Non-pigmented ciliary epithelial cell (primary cell): ENCODE data around the gene SRBD1.

Source experiments
- DNase-seq: peaks from one replicate; pipeline ENCODE4 v3.0.0-alpha.2; 2010; ENCODE audit warnings: low read depth

Gene SRBD1

DNA sequence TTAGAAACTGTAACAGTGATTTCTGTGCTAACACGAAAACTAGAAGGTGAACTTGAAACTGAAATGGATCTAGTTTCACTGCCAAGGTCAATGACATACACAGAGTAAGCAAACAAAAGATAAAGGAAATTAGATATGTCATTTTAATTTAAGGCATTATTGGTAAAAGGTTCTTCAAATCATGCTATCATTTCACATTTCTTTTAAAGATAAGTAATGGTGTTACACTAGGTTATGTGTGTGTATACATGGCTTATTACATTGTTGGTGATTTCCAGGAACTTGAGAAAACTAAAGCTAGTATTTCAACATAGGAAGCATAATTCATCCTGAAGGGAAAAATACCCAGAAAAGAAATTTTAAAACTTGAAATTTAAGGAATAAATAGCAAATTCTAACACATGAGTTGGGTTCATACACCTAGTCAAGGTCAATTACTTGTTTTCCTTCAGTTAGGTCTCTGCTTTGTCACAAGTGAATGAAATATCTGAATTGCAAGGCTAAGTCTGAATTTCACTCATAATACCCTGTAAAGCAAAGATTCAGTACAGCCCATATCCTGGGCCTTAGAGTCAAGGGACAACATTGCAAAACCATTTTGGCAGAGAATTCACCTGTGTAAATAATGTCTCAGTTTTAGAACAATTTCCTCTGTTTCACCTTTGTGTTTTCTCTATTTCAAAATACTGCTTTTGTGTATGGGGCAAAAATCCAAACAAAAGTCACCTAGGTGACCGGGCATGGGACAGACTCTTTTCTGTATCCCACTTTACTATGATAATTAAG, 141.6 kb downstream of the SRBD1 start:
- DNase-seq: no peak

DNA sequence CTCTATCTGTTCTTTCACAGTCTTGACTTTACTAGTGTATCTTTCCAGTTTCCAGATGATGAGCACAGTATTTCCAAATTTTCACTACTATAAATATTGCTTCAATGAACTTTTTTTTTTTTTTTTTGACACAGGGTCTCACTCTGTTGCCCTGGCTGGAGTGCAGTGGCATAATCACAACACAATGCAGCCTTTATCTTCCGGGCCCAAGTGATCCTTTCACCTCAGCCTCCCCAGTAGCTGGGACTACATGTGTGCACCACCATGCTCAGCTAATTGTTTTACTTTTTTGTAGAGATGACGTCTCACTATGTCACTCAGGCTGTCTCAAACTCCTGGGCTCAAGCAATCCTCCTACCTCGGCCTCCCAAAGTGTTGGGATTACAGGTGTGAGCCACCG, 142.8 kb downstream of the SRBD1 start:
- no peak for DNase-seq

DNA sequence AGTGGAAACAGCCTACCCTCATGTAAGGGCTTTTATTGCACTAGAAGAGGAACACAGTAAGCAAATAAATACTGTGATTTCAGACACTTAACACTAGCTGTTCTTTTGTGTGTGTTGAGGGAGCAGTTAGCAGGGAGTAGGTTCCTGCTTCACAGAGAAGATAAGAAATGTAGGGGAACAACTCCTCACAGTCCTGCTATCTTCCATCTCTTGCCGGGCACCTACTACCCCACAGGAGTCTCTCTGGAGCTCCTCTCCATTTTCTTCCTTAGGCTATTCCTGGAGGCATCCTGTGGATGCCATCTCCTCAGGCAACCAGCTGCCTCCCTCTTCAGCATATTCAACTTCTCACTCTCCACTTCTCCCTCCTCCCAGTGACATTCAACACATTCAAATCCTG, 145.0 kb downstream of the SRBD1 start:
- no peak for DNase-seq

DNA sequence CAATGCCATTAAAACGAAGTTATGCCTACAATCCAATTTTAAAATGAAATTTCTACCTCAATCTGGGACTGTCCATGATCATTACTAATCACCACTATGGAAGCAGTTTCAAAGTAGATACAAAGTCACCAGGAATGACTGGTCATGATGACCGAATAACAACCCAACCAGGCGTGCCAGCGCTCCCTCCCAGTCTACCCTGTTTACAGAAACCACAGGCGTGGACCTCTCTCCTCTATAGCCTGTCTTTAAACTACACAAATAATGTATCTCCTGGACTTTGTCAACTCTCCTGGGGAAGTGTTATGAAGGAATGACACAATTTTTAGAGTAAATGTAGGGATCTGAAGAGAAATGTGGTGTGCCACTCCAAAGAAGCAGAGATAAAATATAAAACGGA, 150.2 kb downstream of the SRBD1 start:
- DNase-seq: no peak

DNA sequence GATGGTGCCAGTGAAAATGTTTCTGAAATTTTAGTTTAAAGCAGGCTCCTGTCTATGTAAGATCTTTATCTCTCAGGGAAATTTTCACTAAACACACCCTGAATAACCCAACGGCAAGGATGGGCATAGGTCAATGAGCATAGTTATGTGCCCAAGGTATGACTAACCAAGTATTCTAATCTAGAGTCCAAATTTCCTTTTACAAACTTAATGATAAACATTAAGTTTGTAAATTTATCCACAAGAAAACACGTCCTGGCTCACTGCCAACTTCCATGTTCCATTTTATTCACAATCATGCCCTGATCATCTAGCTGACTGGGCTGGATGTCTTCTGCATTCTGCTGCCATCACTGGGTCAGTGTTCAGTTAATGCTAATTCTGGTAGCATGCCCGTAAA, 151.2 kb downstream of the SRBD1 start:
- no peak for DNase-seq

DNA sequence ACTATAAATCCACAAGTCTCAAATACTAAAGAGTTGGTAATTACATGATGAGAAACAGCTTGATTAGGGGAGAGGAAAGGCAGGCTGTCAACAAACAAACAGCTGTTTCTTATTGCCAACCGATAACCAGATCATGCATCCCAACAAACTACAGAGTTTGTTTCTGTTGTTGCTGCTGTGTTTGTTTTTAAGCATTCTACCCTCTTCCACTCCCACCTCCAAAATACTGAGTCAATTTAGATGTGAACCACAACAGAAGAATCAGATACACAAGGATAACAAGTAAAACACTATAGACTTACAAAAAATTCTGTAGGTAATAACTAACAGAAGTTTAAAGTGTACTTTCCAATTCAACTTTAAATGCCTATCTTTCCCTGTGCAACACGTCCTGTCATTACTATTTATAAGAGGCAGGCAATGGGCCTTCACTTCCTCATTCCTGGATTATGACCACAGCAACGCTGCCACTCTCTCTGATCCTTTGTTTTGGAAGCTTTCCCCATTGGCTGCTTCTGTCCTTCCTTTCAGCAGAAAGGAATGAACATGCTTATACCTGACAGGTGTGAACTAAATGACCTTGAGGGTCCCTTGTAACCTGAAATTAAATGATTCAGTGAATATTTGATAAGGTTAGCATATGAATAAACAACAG, 152.0 kb downstream of the SRBD1 start:
- DNase-seq: peak; percentile 19

DNA sequence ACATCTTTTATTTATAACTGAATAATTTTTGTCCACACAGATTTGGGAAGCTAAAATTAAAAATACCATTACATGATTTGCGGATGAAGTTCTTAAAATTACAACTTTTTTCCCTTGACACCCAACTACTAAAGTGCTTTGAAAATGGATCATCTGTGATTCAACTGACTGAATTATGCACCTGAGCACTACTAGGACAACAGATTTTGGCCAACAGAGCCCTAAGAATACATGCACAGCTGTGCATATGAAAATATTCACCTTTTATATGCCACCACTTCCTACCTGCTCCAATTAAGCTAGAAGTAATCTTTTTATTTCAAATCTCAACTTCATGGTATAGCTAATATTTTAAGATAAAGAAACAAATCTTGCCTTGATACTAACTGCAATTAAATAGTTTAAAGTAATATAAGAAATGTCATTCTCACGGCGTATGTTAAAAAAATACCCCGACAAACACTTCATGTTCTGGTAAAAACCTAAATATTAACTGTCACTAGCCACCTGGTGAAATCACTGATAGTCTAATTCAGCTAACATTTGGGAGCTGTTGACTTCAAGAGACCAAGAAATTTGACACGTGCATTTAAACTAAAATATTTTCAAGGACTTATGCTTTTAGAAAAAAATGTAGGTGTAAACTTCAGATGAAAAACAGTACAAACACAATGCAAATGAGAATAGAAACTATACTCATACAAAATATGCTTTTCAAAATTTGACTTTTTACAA, 153.7 kb downstream of the SRBD1 start:
- no peak for DNase-seq

DNA sequence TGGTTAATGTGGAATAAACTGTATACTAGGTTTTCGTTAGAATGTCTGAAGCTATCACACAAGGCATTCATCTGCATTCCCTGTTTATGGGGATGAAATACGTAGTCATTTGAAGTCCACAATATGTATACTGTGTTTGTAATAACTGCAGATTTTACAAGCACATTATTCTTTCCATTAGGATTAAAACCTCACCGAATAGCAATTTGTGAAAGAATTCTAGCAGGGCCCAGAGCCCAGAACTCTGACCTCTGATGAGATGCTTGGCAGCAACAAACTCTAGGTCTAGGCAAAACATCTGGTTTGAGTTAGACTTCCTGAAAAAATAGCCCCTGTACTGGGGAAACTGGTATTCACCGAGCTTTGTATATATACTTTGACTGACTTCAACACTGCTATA, 158.2 kb downstream of the SRBD1 start:
- DNase-seq: peak; percentile 66

DNA sequence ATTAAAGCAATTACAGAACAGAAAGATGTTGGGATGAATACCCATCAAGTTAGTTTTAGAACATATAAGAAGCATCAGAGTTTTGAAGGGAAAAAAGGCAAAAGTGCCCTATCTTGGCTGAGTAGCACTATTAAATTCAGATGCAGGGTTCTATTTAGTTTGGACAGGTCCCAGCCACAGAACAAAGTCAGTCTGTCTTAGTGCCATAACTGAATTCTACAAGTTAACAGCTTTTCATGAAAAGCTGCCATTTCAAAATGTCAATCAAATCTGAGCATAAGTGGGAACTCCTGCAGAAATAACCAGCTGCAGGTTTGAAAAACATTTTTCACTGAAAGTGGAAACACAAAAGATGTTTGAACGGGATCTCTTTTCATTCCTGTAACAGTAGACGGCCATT, 160.4 kb downstream of the SRBD1 start:
- no peak for DNase-seq

DNA sequence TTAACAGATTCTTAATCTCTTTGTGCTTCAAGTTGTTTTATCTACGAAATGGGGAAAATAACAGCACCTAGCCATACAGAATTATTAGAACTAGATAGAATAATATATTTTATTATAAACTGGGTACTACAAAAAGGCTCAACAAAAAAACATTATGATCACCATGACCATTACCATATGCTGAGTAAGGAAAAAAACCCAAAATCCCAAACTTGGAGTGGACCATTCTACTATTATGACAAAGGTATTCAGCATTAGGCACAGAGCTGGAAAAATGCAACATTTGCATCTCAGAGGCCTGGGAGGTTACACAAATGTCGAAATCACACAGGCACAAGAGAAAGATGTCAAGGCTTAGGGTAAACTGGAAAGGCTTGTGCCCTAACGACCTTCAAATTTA, 162.8 kb downstream of the SRBD1 start:
- no peak for DNase-seq

DNA sequence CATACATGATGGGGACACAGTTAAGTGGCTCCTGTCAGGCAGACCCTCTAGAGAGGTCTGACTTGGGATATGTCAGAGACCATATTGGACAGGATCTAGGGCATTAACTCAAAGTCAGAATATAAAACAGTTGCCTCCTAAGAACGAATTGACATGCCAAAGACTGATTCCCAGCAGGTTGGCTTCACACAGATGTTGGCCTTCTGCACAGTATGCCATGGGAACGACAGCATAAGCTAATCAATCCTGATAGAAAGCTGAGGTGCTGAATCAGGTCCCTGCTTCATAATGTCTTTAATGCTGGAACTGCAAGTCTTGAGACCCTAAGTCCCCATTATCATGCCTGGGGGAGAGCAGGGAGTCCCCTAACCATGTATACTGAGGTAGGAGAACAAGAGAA, 165.1 kb downstream of the SRBD1 start:
- DNase-seq: no peak

DNA sequence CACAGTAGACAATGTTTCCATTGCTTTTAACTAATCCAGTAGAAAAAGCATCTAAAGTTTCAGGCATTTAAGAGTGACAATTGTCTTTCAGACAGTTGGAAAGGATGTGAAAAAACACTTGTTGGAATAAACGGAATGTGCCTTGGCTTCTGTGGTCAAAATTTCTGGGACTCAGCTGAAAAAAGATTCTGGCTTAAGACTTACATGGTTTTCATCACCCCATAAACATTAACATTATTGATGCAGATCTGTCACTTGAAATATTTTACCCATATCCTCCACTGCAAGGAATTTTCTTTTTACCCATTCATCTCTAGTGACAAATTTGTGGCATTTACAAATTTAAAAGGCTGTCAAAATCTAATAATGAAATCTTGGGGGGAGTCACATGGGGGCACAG, 166.0 kb downstream of the SRBD1 start:
- DNase-seq: no peak

DNA sequence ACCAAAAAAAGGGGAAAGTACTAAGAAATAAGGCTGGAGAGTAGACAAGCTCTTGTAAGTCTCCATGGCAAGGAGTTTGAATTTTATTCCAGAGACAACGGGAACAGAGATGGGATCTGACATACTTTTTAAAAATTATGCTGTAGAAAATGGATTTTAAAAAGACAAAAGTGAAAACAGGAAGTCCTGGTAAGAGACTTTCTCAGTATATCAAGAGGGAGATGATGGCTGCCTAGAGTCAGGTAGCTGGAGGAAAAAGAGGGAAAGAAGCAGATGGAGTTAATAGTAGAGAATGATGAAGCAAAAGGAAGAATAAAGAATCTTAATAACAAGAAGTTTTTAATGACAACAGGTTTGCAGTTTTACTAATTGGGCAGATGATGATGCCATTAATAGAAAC, 168.1 kb downstream of the SRBD1 start:
- DNase-seq: no peak

DNA sequence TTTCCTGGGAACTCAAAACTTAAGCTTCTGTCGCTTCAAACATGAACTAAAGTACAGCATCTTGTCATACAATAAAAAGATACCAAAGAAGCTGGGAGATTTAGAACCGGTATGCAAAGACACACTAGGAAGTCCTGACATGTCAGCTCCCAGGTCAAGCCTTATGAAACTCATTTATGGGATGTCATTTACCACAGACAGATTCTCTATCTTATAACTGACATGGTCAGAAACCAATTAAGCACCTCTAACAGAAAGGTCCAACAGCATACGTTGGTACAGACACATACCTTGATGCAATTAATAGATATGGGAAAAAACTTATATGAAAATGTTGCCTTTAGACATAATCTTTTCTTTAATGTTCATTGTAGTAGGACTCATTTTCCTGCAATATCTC, 169.0 kb downstream of the SRBD1 start:
- no peak for DNase-seq

DNA sequence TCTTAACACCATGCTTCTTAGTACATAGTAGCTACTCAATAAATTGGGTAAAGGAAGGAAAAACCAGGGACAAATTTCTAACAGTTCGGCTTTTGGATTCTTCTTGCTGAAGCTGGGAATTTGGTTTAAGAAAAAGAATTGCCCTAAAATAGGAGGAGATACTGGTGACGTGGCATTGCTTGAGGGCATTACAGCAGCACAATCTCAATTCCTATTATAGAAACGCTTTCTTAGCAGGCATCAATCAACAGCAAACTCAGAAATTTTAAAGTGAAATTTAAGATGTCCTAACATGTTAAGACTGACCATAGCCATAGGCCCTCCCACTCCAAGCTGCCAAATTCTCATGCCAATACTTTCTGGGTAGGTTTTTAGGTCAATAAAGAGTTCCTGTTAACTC, 169.5 kb downstream of the SRBD1 start:
- DNase-seq: no peak

DNA sequence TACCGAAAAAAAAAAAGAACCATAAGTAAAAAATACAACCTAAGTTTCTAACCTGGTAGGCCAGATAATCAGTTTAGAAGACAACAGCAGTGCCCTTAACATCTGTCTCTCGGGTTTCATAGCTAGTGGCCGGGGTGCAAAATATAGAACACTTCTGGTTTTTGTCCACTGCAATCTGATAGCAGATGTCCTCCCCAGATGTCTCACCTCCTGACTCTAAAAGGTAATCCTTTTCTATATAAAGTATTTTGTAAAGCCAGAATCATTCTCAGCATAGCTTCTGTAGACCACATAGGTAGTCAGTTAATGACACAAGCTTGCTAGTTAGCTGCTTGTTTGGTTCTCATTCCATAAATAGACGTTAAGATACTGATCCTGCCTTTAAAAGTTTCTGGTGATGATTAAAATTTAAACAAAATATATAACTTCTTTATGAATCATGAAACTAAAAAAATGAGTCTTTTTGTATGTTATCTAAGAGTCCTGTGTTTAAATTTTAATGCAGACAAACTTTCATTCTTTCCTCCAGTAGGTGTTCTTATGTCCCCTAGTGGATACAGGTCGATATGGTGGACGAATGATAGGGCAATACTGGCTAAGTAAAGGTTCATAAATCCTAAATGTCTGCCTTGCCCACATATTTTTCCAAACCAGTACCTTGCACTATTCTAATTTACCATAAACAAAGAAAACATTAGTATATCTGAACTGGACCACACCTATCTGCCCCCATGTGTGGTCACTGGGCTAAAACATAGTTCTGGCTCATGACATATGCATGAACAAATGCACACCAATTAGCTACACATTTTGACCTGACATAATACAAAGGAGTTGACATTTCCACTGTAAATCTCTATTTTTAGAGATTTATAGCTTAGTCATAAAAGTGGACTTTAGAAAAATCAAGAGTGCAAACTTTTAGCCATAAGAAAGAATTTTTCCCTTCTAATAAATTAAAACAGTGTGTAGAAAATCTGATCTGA, 171.0 kb downstream of the SRBD1 start:
- no peak for DNase-seq

DNA sequence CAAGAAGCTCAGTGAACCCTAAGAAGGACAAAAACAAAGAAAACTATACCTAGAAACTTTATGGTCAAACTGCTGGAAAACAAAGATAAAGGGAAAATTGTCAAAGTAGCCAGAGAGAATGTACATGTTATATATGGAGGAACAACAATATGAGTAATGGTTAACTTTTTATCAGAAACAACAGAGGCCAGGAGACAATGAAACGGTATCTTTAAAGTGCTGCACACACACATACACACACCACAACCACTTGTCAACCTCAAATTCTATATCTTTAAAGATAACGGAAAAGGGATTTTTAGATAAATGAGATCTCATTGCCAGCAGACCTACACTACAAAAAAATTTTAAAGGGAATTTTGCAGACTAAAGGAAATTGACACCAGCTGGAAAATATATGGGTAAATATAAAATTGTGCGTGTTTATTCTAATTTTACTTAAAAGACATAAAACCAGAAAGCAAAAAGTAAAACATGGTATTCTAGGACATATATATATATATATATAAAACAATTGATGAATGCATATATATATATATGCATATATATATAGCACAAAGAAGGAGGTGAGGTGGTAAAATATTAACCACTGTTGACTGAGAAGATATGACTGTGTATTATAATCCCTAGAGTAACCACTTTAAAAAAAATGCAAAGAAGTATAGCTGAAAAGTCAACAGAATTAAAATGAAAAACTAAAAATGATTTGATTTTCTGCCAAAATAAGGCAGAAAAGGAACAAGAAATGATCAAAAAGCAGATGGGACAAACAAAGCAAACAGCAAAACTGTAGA, 172.0 kb downstream of the SRBD1 start:
- DNase-seq: no peak

DNA sequence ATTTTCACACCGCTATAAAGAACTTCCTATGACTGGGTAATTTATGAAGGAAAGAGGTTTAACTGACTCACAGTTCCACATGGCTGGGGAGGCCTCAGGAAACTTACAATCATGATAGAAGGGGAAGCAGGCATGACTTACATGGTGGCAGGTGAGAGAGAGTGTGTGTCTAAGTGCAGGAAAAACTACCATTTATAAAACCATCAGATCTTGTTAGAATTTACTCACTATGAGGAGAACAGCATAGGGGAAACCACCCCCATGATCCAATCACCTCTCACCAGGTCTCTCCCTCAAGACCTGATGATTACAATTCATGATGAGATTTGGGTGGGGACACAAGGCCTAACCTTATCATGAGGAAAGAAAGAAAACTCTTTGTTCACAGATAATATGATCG, 174.6 kb downstream of the SRBD1 start:
- DNase-seq: no peak

DNA sequence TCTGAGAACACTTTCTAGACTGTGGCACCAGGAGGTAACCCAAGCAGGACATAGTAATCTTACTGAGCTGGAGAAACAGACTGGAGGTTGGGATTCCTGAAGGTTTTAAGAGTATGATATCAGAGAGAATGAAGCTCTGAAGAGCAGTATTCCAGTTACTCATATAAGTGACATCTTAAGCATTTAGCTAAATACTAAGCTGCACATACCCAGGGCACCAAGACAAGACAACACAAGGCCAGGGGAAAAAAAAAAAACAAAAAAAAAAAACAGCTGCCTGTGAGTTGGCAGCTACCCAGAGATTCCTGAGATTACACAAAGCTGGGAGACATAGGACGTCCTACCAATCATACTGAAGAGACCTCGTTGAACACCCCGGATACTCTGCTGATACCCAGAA, 175.8 kb downstream of the SRBD1 start:
- DNase-seq: peak; percentile 91

DNA sequence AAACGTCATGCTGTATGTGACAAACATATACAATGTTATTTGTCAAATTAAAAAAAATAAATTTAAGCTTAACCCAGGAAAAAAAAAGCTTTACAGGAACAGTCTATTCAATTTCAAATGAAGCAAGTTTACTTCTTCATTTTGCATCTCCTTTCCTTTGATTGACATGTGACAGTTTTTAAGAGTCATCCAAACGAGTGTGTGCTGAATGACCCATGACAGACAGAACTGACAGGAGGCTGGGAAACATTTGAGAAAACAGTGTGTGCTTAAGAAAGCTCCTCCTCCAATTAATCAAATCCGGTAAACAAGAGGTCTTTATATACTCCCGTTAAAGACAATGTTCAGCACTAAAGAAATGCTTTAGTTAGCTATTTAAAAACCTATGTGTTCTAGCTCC, 177.7 kb downstream of the SRBD1 start:
- no peak for DNase-seq

DNA sequence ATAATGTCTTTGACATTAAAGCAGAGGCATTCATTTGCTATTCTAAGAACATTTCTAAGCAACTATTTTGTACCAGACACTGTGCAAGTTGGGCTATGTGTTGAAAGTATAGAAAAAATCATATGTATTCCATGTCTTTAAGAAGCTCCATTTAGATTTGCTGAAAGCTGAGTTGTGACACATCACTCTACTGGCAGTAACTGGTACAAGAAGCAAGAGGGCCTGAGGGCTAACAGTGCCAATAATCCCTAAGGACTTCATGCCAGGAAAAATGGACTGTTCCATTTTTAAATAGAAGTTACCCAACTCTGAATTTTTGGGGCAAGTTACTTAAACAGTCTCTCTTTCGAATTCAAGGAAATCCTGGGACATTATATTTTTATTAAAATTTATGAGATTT, 178.7 kb downstream of the SRBD1 start:
- DNase-seq: no peak
